GM12878 (cell line): Measurements from ENCODE around the gene TPRG1. TPM values are rescaled to one million over a fixed set of nuclear protein-coding genes. Genes with fewer than 3 reads are reported as not detected.

Experiments used
- ATAC-seq: fragments of 200-7000 bp; cut with Tn5 transposase; 3 replicates; pipeline ENCODE4 v1.9.1; 2020; ENCODE audit warnings: mild to moderate bottlenecking, moderate library complexity
- BruUV-seq: library from RNA; stranded (reverse); fragments of 400-500 nt; replicated peaks from 2 replicates; lab custom pipeline; 2021; lab: Mats Ljungman, UMichigan
- CTCF ChIA-PET: fragments of 300-600 bp; sonication (Branson Sonifier 250); formaldehyde crosslinking; extraction: SDS; loops from one replicate; lab custom pipeline; 2021; ENCODE audit warnings: inconsistent platforms; lab: Yijun Ruan, JAX
- POLR2A ChIA-PET: fragments of 350-600 bp; formaldehyde crosslinking; extraction: SDS; loops from one replicate; lab custom pipeline; 2021; ENCODE audit warnings: inconsistent platforms; lab: Charles Lee
- RAD21 ChIA-PET: fragments of 300-600 bp; sonication (Branson Sonifier 250); formaldehyde crosslinking; loops from one replicate; lab custom pipeline; 2023; ENCODE audit warnings: antibody characterized with exemption; ENCODE audit not compliant: unreplicated experiment; lab: Charles Lee
- SMC1A ChIA-PET: fragments of 300-600 bp; sonication (Branson Sonifier 250); formaldehyde crosslinking; loops from one replicate; lab custom pipeline; 2023; ENCODE audit not compliant: unreplicated experiment, uncharacterized antibody; lab: Charles Lee
- DNase-seq: peaks from one replicate; pipeline ENCODE4 v3.0.0-alpha.2; 2011; ENCODE audit warnings: low read depth, low spot score
- FAIRE-seq: peaks from 3 replicates; lab custom pipeline; 2011; peaks lifted over from hg19 to GRCh38; lab: Jason Lieb, UNC
- H2AFZ ChIP-seq: 2 replicates; pipeline ENCODE4 v1.6.0; 2011; ENCODE audit warnings: low read depth, low read length, control low read depth; ENCODE audit not compliant: control insufficient read depth
- H3K27ac ChIP-seq: 2 replicates; pipeline ENCODE4 v1.5.1; 2011; ENCODE audit warnings: control low read depth; ENCODE audit not compliant: control insufficient read depth, insufficient read depth
- H3K27me3 ChIP-seq, 2 experiments: replicated peaks in 1 of 2; 2 replicates each; pipeline versions ENCODE4 v1.6.0 to v1.6.1; 2011; ENCODE audit warnings: low read length in 1 of 2; ENCODE audit not compliant: control insufficient read depth in 2 of 2, insufficient read depth in 2 of 2
- H3K36me3 ChIP-seq, 2 experiments: 2 replicates each; pipeline ENCODE4 v1.5.1; 2011; ENCODE audit warnings: low read length in 1 of 2; ENCODE audit not compliant: control insufficient read depth in 2 of 2, insufficient read depth in 2 of 2
- H3K4me1 ChIP-seq: 2 replicates; pipeline ENCODE4 v1.6.1; 2011; ENCODE audit warnings: mild to moderate bottlenecking, low read length, moderate library complexity, mixed read lengths; ENCODE audit not compliant: control insufficient read depth, insufficient read depth
- H3K4me2 ChIP-seq: 2 replicates; pipeline ENCODE4 v1.6.0; 2011; ENCODE audit warnings: control low read depth; ENCODE audit not compliant: control insufficient read depth, insufficient read depth
- H3K4me3 ChIP-seq: fragments of 200-600 bp; sonication (generic); 2 replicates; pipeline ENCODE4 v1.5.1; 2016
- H3K79me2 ChIP-seq: 2 replicates; pipeline ENCODE4 v1.6.0; 2011; ENCODE audit warnings: low read length; ENCODE audit not compliant: control insufficient read depth, insufficient read depth
- H3K9ac ChIP-seq: 2 replicates; pipeline ENCODE4 v1.8.0; 2011; ENCODE audit warnings: low read length, control low read depth, mixed read lengths; ENCODE audit not compliant: control insufficient read depth, insufficient read depth
- H3K9me3 ChIP-seq: replicated peaks from 3 replicates; pipeline ENCODE4 v1.5.1; 2011; ENCODE audit warnings: mild to moderate bottlenecking, low read length; ENCODE audit not compliant: control insufficient read depth, insufficient read depth
- H4K20me1 ChIP-seq: 2 replicates; pipeline ENCODE4 v1.6.0; 2011; ENCODE audit not compliant: control insufficient read depth, insufficient read depth
- CHD1 ChIP-seq: IDR thresholded peaks from 2 replicates; pipeline ENCODE4 v1.6.1; 2012; ENCODE audit warnings: low read depth, low read length, improper control_type of control experiment
- E2F8 ChIP-seq: fragments of 450-650 bp; IDR thresholded peaks from 2 replicates; pipeline ENCODE4 v1.6.1; 2018; ENCODE audit warnings: mild to moderate bottlenecking, low read depth, moderate library complexity; ENCODE audit not compliant: partially characterized antibody
- ESRRA ChIP-seq: IDR thresholded peaks from 2 replicates; pipeline ENCODE4 v1.6.1; 2012; ENCODE audit warnings: mild to moderate bottlenecking, low read length, improper control_type of control experiment
- IKZF2 ChIP-seq, 2 experiments: fragments of 450-650 bp; IDR thresholded peaks; 2 replicates each; pipeline ENCODE4 v1.6.1; 2017; ENCODE audit warnings: mild to moderate bottlenecking in 2 of 2, moderate library complexity in 2 of 2
- LARP7 ChIP-seq: fragments of 450-650 bp; IDR thresholded peaks from 2 replicates; pipeline ENCODE4 v1.6.1; 2017; ENCODE audit warnings: mild to moderate bottlenecking
- NFYB ChIP-seq: IDR thresholded peaks from 2 replicates; pipeline ENCODE4 v1.6.1; 2011; ENCODE audit warnings: low read depth, mild to moderate bottlenecking, low read length, improper control_type of control experiment, moderate library complexity; ENCODE audit not compliant: insufficient read depth
- PBX3 ChIP-seq: IDR thresholded peaks from 2 replicates; pipeline ENCODE4 v1.6.1; 2011; ENCODE audit warnings: mild to moderate bottlenecking, low read depth, low read length, moderate library complexity; ENCODE audit not compliant: insufficient replicate concordance
- RAD21 ChIP-seq: IDR thresholded peaks from 2 replicates; pipeline ENCODE4 v1.6.1; 2011; ENCODE audit warnings: mild to moderate bottlenecking, low read depth, low read length, moderate library complexity; ENCODE audit not compliant: insufficient read depth
- STAT1 ChIP-seq: fragments of 450-650 bp; conservative IDR thresholded peaks from 2 replicates; pipeline ENCODE4 v1.6.1; 2014; ENCODE audit warnings: antibody characterized with exemption, mild to moderate bottlenecking
- TARDBP ChIP-seq: IDR thresholded peaks from 2 replicates; pipeline ENCODE4 v1.6.1; 2016; ENCODE audit warnings: borderline replicate concordance
- YBX1 ChIP-seq: fragments of 450-650 bp; IDR thresholded peaks from 2 replicates; pipeline ENCODE4 v1.6.1; 2016; ENCODE audit warnings: antibody characterized with exemption
- ZNF622 ChIP-seq: fragments of 450-650 bp; IDR thresholded peaks from 2 replicates; pipeline ENCODE4 v1.6.1; 2017; ENCODE audit warnings: mild to moderate bottlenecking, inconsistent platforms
- WGBS: methylation state at CpG from one replicate; pipeline ENCODE4 v1.1.6; 2016; ENCODE audit warnings: low lambda C conversion rate; ENCODE audit not compliant: insufficient replicate concordance, insufficient coverage; ENCODE audit errors: missing lambda C conversion rate; 5-methylcytosine and 5-hydroxymethylcytosine counted together
- in situ Hi-C: fragments of 300-500 bp; cut with MboI; formaldehyde crosslinking; loops from 9 replicates; pipeline ENCODE4 v1.14.3; 2018; ENCODE audit warnings: mixed read lengths
- intact Hi-C: fragments of 100-400 bp; cut with micrococcal nuclease; formaldehyde crosslinking; loops from one replicate; pipeline ENCODE4 v1.14.2; 2022; ENCODE audit not compliant: unreplicated experiment
- polyA plus RNA-seq, 11 experiments: library from polyadenylated mRNA; depleted of rRNA in 4 of 11; unstranded in 6 of 11; stranded (reverse) in 5 of 11; fragments of >200 nt; fragmentation: Nextera tagmentation in 4 of 11; fragmentation: Illumina TruSeq in 1 of 11; extraction: Ambion mirVana in 4 of 11; extraction: Trizol in 1 of 11; gene quantifications; 1 replicate in 1 of 11; 2 replicates in 10 of 11; pipeline versions ENCODE4 v1.2.1 to v1.2.3, GENCODE V29; 2011 to 2016; ENCODE audit warnings: inconsistent platforms in 2 of 11, missing spikeins in 2 of 11, low read depth in 1 of 11
- total RNA-seq, 4 experiments: library from RNA; depleted of rRNA in 3 of 4; stranded (reverse); fragments of >200 nt in 3 of 4; fragmentation: Illumina TruSeq in 1 of 4; extraction: Trizol in 1 of 4; gene quantifications; 2 replicates each; pipeline versions ENCODE4 v1.2.1 to v1.2.3, GENCODE V29; 2013 to 2021

The TPRG1 gene
- total and polyA plus RNA-seq, 10 of the 15 experiments (the other 5 are each of a cell fraction or from before 2014, with no cell fraction given): 0.26 to 30.7 (median 3.6) TPM

GRCh38 chr3:189269365-189269764, 97.6 kb downstream of the TPRG1 start:
- H3K36me3 ChIP-seq: no peaks in the 10 kb centered on the region
- no peaks in the 10 kb centered on the region for H3K9me3 ChIP-seq
- DNase-seq (no peak), ATAC-seq (no peak), FAIRE-seq (no peak)
- ChIA-PET CTCF (interaction anchor here (0.7 to 13.6 kb wide), 8 partner anchors 50 to 692 kb away, joined by 3 to 288 read pairs (median 4); no protein-coding TSS in a partner anchor), POLR2A (no interaction called here), RAD21 (interaction anchor here (0.7 to 10.8 kb wide), 6 partner anchors 17 to 1141 kb away, joined by 3 to 195 read pairs (median 4); no protein-coding TSS in a partner anchor), SMC1A (interaction anchor here (0.6 to 10.8 kb wide), 5 partner anchors 12 to 692 kb away, joined by 3 to 213 read pairs (median 4); no protein-coding TSS in a partner anchor)
- H3K4me2 ChIP-seq: no peak overlapping the region
- no peak overlapping the region for H3K9ac ChIP-seq
- in situ Hi-C loops (loop anchor here (5.0 kb wide), 1 partner anchor 688 kb away; no protein-coding TSS in a partner anchor), intact Hi-C loops (no loop called here)
- TF ChIP-seq IKZF2 (IDR thresholded peaks at IDR 0.05) (no peak), PBX3 (no peak), LARP7 (no peak), ZNF622 (no peak), TARDBP (no peak), CHD1 (no peak), STAT1 (no peak), NFYB (no peak), ESRRA (no peak), RAD21 (no peak), YBX1 (no peak), E2F8 (no peak)
- H3K4me3 ChIP-seq: no peak overlapping the region
- H2AFZ ChIP-seq: no peak overlapping the region
- 80% methylated on average over 3 of the region's 3 CpGs for WGBS
- no peaks in the 10 kb centered on the region for H3K79me2 ChIP-seq
- no TSS peak for BruUV-seq
- no peaks in the 10 kb centered on the region; the same call in 1 of the 2 replicates for H3K4me1 ChIP-seq
- H4K20me1 ChIP-seq: no peaks in the 10 kb centered on the region
- no peaks in the 10 kb centered on the region; a peak in 1 of 4 replicates for H3K27me3 ChIP-seq
- no peak overlapping the region for H3K27ac ChIP-seq
